ENCODE measurements around the gene RUSC2. TPM values are rescaled to one million over a fixed set of nuclear protein-coding genes. Genes with fewer than 3 reads are reported as not detected.

RUSC2 gene
- total and polyA plus RNA-seq, 12 donors: 22.1 to 34.9 (median 28.2) TPM

DNA sequence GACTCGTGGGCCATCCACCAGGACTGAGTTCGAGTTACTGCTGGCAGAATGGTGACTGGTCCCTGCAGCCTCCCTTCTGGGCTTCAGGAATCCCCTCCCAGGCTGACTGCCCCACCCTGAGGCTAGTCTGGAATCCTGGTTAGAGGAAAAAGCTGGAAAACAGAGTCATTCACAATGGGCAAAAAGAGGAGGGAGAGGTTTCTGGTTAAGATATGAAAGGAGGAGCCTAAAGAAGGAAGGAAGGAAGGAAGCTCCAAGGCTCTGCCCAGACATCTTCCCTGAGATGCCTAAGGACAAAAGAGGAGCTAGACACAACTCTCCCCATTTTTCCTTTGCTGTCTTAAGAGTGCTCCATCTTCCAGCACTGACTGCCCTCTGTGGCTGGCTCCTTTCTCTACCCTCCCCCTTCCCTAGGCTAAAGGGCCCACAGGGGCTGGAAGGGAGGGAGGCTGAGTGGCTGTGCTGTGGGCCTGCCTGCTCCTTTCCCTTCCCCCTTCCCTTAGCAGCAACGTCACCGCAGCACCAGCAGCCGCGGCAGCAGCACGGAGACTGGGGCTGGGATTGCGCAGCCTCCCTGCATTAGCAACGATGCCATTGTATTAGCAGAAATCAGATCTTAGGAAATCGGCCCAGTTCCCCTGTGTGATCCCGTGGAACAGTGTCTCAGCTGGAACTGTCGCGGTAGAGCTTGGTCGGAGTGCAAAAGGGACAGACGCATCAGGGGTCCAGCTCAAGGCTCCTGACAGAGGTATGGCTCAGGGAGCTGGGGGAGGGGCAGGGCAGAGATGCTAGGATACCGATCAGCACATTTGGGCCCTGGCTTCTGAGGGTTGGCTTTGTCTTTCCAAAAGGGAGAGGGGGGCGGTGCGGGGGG is 48.7 kb downstream of the RUSC2 start:
- Histone ChIP-seq H3K36me3 (peaks cover 0 to 5% (median 0%) of the 10 kb centered on the region in 9 donors), H3K4me1 (peaks cover 11 to 75% (median 53%) of the 10 kb centered on the region in 9 donors), H3K27ac (peak overlapping the region; percentile 84 to 97 (median 89)), H3K4me3 (peak overlapping the region; percentile 11 to 66 (median 50)), H3K9me3 (no peaks in the 10 kb centered on the region), H3K27me3 (no peaks in the 10 kb centered on the region)
- no peak for TF ChIP-seq CTCF (IDR thresholded peaks at IDR 0.05)
- 18 to 22% methylated on average over 18 of the region's 18 CpGs for WGBS, 2 donors
- DNase-seq: peak; percentile 76 to 78
- intact Hi-C loops (cut with DNase I): loop anchor here in 4 of 10 donors (2.0 to 5.0 kb wide), 2 partner anchors 28 to 46 kb away; partner anchors contain the start of gene RUSC2 (in 3 of the 4)
- ATAC-seq: peak; percentile 83 to 92 (median 89)

Other genes starting within 250 kb of the RUSC2 start
- 10 to 100 TPM; 18.0 to 33.1 (median 22.7) TPM for gene TESK1, start 115.2 kb downstream of the RUSC2 start, total RNA-seq
- gene TESK1, start 115.2 kb downstream of the RUSC2 start, polyA plus RNA-seq: 10 to 100 TPM; 36.4 to 38.8 TPM
- gene CD72, start 128.3 kb downstream of the RUSC2 start, total RNA-seq: 1 to 10 TPM in 4 of 10 donors, under 1 TPM in 5, not detected in 1; 0.51 to 6.8 (median 0.54) TPM
- under 1 TPM; 0.43 to 0.73 TPM for gene CD72, start 128.3 kb downstream of the RUSC2 start, polyA plus RNA-seq
- gene SIT1, start 160.8 kb downstream of the RUSC2 start, total RNA-seq: 1 to 10 TPM in 1 of 10 donors, under 1 TPM in 5, not detected in 4; 0.19 to 3.6 (median 0.33) TPM
- under 1 TPM in 1 of 2 donors, not detected in 1; 0.25 TPM for gene SIT1, start 160.8 kb downstream of the RUSC2 start, polyA plus RNA-seq
- over 10,000 TPM in 3 of 10 donors, 1,000 to 10,000 TPM in 7; 3,879 to 14,997 (median 5,788) TPM for gene RMRP, start 167.9 kb downstream of the RUSC2 start, total RNA-seq
- gene RMRP, start 167.9 kb downstream of the RUSC2 start, polyA plus RNA-seq: 100 to 1,000 TPM in 1 of 2 donors, 10 to 100 TPM in 1; 14.9 to 476 TPM
- gene CCDC107, start 168.2 kb downstream of the RUSC2 start, total RNA-seq: 10 to 100 TPM; 37.9 to 54.0 (median 43.9) TPM
- gene CCDC107, start 168.2 kb downstream of the RUSC2 start, polyA plus RNA-seq: 100 to 1,000 TPM in 1 of 2 donors, 10 to 100 TPM in 1; 95.3 to 210 TPM
- under 1 TPM in 8 of 10 donors, not detected in 2; 0.09 to 0.85 (median 0.30) TPM for gene ARHGEF39, start 175.1 kb downstream of the RUSC2 start, total RNA-seq
- gene ARHGEF39, start 175.1 kb downstream of the RUSC2 start, polyA plus RNA-seq: 1 to 10 TPM in 1 of 2 donors, under 1 TPM in 1; 0.35 to 1.3 TPM
- gene CA9, start 183.8 kb downstream of the RUSC2 start, total RNA-seq: 10 to 100 TPM in 1 of 10 donors, 1 to 10 TPM in 1, under 1 TPM in 3, not detected in 5; 0.20 to 13.2 (median 0.24) TPM
- 1 to 10 TPM in 1 of 2 donors, not detected in 1; 1.0 TPM for gene CA9, start 183.8 kb downstream of the RUSC2 start, polyA plus RNA-seq
- gene TPM2, start 199.8 kb downstream of the RUSC2 start, total RNA-seq: 100 to 1,000 TPM; 548 to 922 (median 784) TPM
- 1,000 to 10,000 TPM in 1 of 2 donors, 100 to 1,000 TPM in 1; 597 to 1,940 TPM for gene TPM2, start 199.8 kb downstream of the RUSC2 start, polyA plus RNA-seq
- gene TLN1, start 242.1 kb downstream of the RUSC2 start, total RNA-seq: 100 to 1,000 TPM; 206 to 323 (median 238) TPM
- 100 to 1,000 TPM in 1 of 2 donors, 10 to 100 TPM in 1; 99.6 to 247 TPM for gene TLN1, start 242.1 kb downstream of the RUSC2 start, polyA plus RNA-seq
- 10 to 100 TPM; 16.2 to 29.5 (median 20.2) TPM for gene CREB3, start 242.6 kb downstream of the RUSC2 start, total RNA-seq
- 10 to 100 TPM; 24.4 to 39.1 TPM for gene CREB3, start 242.6 kb downstream of the RUSC2 start, polyA plus RNA-seq

All from heart right ventricle (tissue), 16 donors.